ENCODE measurements around the gene ZNF385B.

ZNF385B gene

DNA sequence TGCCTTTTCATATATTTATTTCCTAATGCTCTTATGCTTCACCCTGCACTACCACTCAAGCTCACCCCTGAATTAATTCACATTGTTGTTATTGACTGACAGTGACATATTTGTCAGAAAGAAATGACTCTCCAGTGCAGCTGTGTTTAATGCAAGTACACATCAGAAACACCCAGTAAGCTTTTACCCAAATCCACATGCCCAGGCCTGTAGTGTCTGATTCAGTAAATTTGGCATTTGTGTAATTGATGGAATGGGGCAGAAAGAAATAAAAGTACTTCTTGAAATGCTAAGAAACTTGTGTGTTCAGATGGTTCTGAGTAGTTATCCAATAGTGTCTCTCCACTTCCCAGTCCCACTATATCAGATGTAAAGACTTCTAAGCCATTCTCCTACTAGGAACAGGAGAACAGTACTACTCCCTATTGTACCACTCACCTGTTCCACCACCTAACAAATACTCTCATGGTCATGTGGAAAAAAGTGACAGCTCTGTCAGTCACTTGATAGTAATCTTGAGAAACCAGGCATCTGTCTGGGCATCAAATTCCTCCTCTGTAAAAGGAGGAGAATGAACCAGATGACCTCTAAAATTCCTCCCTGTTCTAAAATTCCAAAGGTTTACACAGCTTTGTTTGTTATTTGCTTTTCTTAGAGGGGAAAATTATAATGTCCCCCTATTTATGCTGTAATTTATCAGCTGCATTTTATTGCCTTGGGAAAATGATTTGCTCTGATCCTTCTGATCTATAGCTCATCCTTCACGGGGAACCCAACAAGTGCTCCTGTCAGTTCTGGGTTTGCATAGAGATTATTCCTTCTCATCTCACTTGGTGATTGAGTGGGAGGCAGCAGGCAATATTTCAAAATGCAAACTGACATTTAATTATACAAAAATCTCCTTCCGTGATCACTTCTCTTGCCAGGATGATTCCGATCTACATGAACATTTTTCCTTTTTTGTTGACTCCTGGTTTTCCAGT lies 70.9 kb downstream of the ZNF385B start (continued):
- TF ChIP-seq ZNF621 (tag by site-specific recombination; IDR thresholded peaks at IDR 0.05), result no peak

DNA sequence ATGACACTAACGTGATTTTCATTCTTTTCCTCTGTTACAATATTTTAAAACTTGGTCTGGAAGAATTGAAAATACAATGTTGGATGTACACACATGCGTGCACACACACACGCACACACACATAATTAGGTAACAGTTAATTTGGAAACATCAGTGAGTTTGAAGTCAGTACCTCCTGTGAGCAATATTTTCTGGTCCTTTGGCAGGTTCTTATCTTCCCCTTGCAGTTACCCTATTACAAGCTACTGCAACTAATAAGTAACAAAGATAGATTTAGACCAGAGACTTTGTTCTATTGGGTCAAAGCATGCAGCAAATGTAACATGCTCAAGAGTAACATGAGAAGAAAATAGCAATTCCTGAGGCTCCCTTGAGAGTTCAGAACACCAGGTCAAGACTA lies 73.3 kb downstream of the ZNF385B start:
- no peak overlapping the region for H3K27ac ChIP-seq (ENCODE audit: extremely low read depth, low read depth, low read length)
- H3K4me3 ChIP-seq (ENCODE audit: low read depth, low read length), result no peak overlapping the region
- CTCF ChIA-PET, result interaction anchor here (0.5 kb wide), 1 partner anchor 75 kb away, joined by 3 read pairs; no protein-coding TSS in a partner anchor
- TF ChIP-seq SP2 (tag by site-specific recombination; IDR thresholded peaks at IDR 0.05) (no peak), ZNF184 (tag by site-specific recombination; IDR thresholded peaks at IDR 0.05) (no peak), OVOL3 (tag by site-specific recombination; IDR thresholded peaks at IDR 0.05) (no peak)
- no peaks in the 10 kb centered on the region for H3K9me3 ChIP-seq (ENCODE audit: control insufficient read depth, insufficient read depth, low read depth, low read length)
- H3K36me3 ChIP-seq (ENCODE audit: control insufficient read depth in 2 of 2, insufficient read depth in 1 of 2, low read length in 2 of 2), result no peaks in the 10 kb centered on the region
- POLR2A ChIA-PET, result no interaction called here
- no peaks in the 10 kb centered on the region for H3K4me1 ChIP-seq (ENCODE audit: control insufficient read depth, insufficient read depth, low read length)

DNA sequence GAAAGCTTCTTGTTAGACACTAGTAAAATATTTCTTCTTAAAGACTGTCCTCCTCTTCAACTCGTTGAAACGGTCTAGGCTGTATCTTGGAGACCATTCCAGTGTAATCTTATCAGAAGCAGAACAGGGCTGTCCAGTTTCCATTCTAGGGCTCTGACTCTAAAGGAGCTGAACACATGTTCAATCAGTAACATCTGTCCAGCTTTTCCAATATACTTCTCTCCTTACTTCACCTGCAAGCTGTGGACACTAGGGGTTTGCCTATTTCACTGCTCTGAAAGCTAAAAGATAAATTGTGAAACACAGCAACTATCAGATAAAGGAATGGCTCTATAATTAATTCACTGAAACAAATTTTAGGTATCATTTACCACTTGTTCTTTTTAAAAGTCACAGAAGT lies 73.8 kb downstream of the ZNF385B start:
- no peak for TF ChIP-seq ZNF423 (tag by site-specific recombination; IDR thresholded peaks at IDR 0.05)
- TF ChIP-seq ZNF121 (tag by site-specific recombination; IDR thresholded peaks at IDR 0.05), result no peak
- TF ChIP-seq, protein P1, sequence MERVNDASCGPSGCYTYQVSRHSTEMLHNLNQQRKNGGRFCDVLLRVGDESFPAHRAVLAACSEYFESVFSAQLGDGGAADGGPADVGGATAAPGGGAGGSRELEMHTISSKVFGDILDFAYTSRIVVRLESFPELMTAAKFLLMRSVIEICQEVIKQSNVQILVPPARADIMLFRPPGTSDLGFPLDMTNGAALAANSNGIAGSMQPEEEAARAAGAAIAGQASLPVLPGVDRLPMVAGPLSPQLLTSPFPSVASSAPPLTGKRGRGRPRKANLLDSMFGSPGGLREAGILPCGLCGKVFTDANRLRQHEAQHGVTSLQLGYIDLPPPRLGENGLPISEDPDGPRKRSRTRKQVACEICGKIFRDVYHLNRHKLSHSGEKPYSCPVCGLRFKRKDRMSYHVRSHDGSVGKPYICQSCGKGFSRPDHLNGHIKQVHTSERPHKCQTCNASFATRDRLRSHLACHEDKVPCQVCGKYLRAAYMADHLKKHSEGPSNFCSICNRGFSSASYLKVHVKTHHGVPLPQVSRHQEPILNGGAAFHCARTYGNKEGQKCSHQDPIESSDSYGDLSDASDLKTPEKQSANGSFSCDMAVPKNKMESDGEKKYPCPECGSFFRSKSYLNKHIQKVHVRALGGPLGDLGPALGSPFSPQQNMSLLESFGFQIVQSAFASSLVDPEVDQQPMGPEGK (tag by site-specific recombination; IDR thresholded peaks at IDR 0.05), result no peak
- CTCF ChIA-PET, result interaction anchor here (0.5 kb wide), 1 partner anchor 76 kb away, joined by 3 read pairs; no protein-coding TSS in a partner anchor
- Histone ChIP-seq H3K4me3 (ENCODE audit: low read depth, low read length) (no peak overlapping the region), H3K9me3 (ENCODE audit: control insufficient read depth, insufficient read depth, low read depth, low read length) (no peaks in the 10 kb centered on the region), H3K4me1 (ENCODE audit: control insufficient read depth, insufficient read depth, low read length) (no peaks in the 10 kb centered on the region), H3K36me3 (ENCODE audit: control insufficient read depth in 2 of 2, insufficient read depth in 1 of 2, low read length in 2 of 2) (no peaks in the 10 kb centered on the region), H3K27ac (ENCODE audit: extremely low read depth, low read depth, low read length) (no peak overlapping the region)
- POLR2A ChIA-PET, result no interaction called here

DNA sequence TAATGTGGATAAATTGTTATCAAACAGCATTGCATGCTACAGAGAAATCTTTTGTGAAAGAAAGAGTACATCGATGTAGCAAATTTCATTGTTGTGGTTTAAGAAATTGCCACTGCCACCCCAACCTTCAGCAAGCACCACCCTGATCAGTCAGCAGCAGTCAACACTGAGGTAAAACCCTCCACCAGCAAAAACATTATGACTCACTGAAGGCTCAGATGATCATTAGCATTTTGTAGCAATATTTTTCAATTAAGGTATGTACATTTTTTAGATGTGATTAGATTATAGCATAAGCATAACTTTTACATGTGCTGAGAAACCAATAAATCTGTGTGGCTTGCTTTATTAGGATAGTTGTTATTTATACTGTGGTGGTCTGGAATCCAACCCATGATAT lies 75.5 kb downstream of the ZNF385B start:
- no peaks in the 10 kb centered on the region for H3K4me1 ChIP-seq (ENCODE audit: control insufficient read depth, insufficient read depth, low read length)
- ChIA-PET CTCF (no interaction called here), POLR2A (no interaction called here)
- no peaks in the 10 kb centered on the region for H3K9me3 ChIP-seq (ENCODE audit: control insufficient read depth, insufficient read depth, low read depth, low read length)
- no peak overlapping the region for H3K4me3 ChIP-seq (ENCODE audit: low read depth, low read length)
- no peak overlapping the region for H3K27ac ChIP-seq (ENCODE audit: extremely low read depth, low read depth, low read length)
- no peaks in the 10 kb centered on the region for H3K36me3 ChIP-seq (ENCODE audit: control insufficient read depth in 2 of 2, insufficient read depth in 1 of 2, low read length in 2 of 2)
- TF ChIP-seq ZNF596 (tag by site-specific recombination; IDR thresholded peaks at IDR 0.05) (no peak), ZNF768 (tag by site-specific recombination; IDR thresholded peaks at IDR 0.05) (no peak), ZNF830 (tag by site-specific recombination; IDR thresholded peaks at IDR 0.05; ENCODE audit: low read depth) (no peak), YY2 (tag by site-specific recombination; IDR thresholded peaks at IDR 0.05) (no peak), ZNF221 (tag by site-specific recombination; IDR thresholded peaks at IDR 0.05; ENCODE audit: borderline replicate concordance) (no peak), ZBTB20 (tag by site-specific recombination; IDR thresholded peaks at IDR 0.05) (no peak), ZNF660 (tag by site-specific recombination; IDR thresholded peaks at IDR 0.05) (no peak), ZNF785 (tag by site-specific recombination; IDR thresholded peaks at IDR 0.05) (no peak), ZNF549 (tag by site-specific recombination; IDR thresholded peaks at IDR 0.05) (no peak), ZNF366 (tag by site-specific recombination; conservative IDR thresholded peaks at IDR 0.05) (no peak), ZNF623 (tag by site-specific recombination; IDR thresholded peaks at IDR 0.05) (no peak), ZNF274 (IDR thresholded peaks at IDR 0.05; ENCODE audit: low read length) (no peak), ZNF274 (tag by site-specific recombination; IDR thresholded peaks at IDR 0.05; ENCODE audit: borderline replicate concordance) (no peak), FEZF1 (tag by site-specific recombination; IDR thresholded peaks at IDR 0.05) (no peak), ZNF2 (tag by site-specific recombination; IDR thresholded peaks at IDR 0.05) (no peak), ZNF324 (tag by site-specific recombination; IDR thresholded peaks at IDR 0.05) (no peak)
- TF ChIP-seq, protein P2, sequence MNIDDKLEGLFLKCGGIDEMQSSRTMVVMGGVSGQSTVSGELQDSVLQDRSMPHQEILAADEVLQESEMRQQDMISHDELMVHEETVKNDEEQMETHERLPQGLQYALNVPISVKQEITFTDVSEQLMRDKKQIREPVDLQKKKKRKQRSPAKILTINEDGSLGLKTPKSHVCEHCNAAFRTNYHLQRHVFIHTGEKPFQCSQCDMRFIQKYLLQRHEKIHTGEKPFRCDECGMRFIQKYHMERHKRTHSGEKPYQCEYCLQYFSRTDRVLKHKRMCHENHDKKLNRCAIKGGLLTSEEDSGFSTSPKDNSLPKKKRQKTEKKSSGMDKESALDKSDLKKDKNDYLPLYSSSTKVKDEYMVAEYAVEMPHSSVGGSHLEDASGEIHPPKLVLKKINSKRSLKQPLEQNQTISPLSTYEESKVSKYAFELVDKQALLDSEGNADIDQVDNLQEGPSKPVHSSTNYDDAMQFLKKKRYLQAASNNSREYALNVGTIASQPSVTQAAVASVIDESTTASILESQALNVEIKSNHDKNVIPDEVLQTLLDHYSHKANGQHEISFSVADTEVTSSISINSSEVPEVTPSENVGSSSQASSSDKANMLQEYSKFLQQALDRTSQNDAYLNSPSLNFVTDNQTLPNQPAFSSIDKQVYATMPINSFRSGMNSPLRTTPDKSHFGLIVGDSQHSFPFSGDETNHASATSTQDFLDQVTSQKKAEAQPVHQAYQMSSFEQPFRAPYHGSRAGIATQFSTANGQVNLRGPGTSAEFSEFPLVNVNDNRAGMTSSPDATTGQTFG (tag by site-specific recombination; IDR thresholded peaks at IDR 0.05; ENCODE audit: borderline replicate concordance), result no peak
- TF ChIP-seq, protein P3, sequence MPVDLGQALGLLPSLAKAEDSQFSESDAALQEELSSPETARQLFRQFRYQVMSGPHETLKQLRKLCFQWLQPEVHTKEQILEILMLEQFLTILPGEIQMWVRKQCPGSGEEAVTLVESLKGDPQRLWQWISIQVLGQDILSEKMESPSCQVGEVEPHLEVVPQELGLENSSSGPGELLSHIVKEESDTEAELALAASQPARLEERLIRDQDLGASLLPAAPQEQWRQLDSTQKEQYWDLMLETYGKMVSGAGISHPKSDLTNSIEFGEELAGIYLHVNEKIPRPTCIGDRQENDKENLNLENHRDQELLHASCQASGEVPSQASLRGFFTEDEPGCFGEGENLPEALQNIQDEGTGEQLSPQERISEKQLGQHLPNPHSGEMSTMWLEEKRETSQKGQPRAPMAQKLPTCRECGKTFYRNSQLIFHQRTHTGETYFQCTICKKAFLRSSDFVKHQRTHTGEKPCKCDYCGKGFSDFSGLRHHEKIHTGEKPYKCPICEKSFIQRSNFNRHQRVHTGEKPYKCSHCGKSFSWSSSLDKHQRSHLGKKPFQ (tag by site-specific recombination; IDR thresholded peaks at IDR 0.05), result no peak
